ENCODE data around the gene EMILIN1. TPM values are rescaled to one million over a fixed set of nuclear protein-coding genes. Genes with fewer than 3 reads are reported as not detected.

The EMILIN1 gene
- total and polyA plus RNA-seq, 2 donors (not counting 1 experiment from before 2014, with no cell fraction given) = 0.24 to 0.52 TPM

- ATAC-seq (ENCODE audit: low read depth) (peak; percentile 98), DNase-seq (peak; percentile 81)
- H3K4me2 ChIP-seq (replicated peaks; ENCODE audit: low read depth, low read length, poor library complexity, severe bottlenecking) = peak within 1 kb of the TSS; percentile 79
- Mint-ChIP-seq H3K4me1 (peaks cover 29% of the 10 kb centered on the region), H3K27ac (peak within 1 kb of the TSS; percentile 93), H3K27me3 (no peaks in the 10 kb centered on the region), H3K9me3 (ENCODE audit: insufficient read depth) (no peaks in the 10 kb centered on the region), H3K4me3 (peak within 1 kb of the TSS; percentile 95)
- TF ChIP-seq EZH2 (IDR thresholded peaks at IDR 0.05; ENCODE audit: borderline replicate concordance, insufficient read depth, low read depth, low read length, poor library complexity, severe bottlenecking) (no peak), CTCF (IDR thresholded peaks at IDR 0.05) (no peak)
- peaks cover 35% of the 10 kb centered on the region for H4K20me1 ChIP-seq (ENCODE audit: control insufficient read depth, insufficient read depth, low read length, poor library complexity, severe bottlenecking)
- H3K27ac ChIP-seq (ENCODE audit: low read length in 2 of 2) = peak within 1 kb of the TSS; percentile 72 to 78
- peak within 1 kb of the TSS; percentile 64 to 93 (median 78) for H3K4me3 ChIP-seq (ENCODE audit: control extremely low read depth in 1 of 5, extremely low read depth in 1 of 5, insufficient read depth in 1 of 5, low read depth in 2 of 5, low read length in 4 of 5)
- H2AFZ ChIP-seq (ENCODE audit: insufficient read depth, low read depth, low read length, poor library complexity, severe bottlenecking) = peak within 1 kb of the TSS; percentile 93
- ChIA-PET CTCF (interaction anchor here (0.8 to 4.9 kb wide), 4 partner anchors 18 to 247 kb away, joined by 3 to 21 read pairs (median 3); partner anchors contain the start of genes AGBL5 and OST4), POLR2A (interaction anchor here (0.6 to 2.4 kb wide), 2 partner anchors 18 to 55 kb away, joined by 5 to 12 read pairs; partner anchors contain the start of gene AGBL5)
- H3K9me3 ChIP-seq (ENCODE audit: control extremely low read depth in 1 of 3, control insufficient read depth in 2 of 3, insufficient read depth in 1 of 3, low read length in 2 of 3) = no peaks in the 10 kb centered on the region
- H3K27me3 ChIP-seq (replicated peaks in 1 of 4; ENCODE audit: control extremely low read depth in 1 of 4, control insufficient read depth in 3 of 4, insufficient read depth in 4 of 4, low read length in 3 of 4) = no peaks in the 10 kb centered on the region
- H3K79me2 ChIP-seq (ENCODE audit: control insufficient read depth, insufficient read depth, low read length) = peaks cover 44% of the 10 kb centered on the region
- intact Hi-C loops (cut with micrococcal nuclease) = loop anchor here (1.0 kb wide), 7 partner anchors 10 to 180 kb away; partner anchors contain the start of genes ATRAID, KHK, MAPRE3 and OST4
- H3K36me3 ChIP-seq (replicated peaks in 1 of 2; ENCODE audit: control extremely low read depth in 1 of 2, control insufficient read depth in 1 of 2, extremely low read depth in 1 of 2, insufficient read depth in 2 of 2, low read length in 1 of 2) = peaks cover 1 to 28% of the 10 kb centered on the region in 2 experiments
- peaks cover 16 to 23% of the 10 kb centered on the region in 2 donors for H3K4me1 ChIP-seq (ENCODE audit: control insufficient read depth in 2 of 2, insufficient read depth in 2 of 2, low read length in 2 of 2)
- whole genome bisulfite sequencing (ENCODE audit: insufficient coverage) = under 1% methylated on average over 75 of the region's 76 CpGs
- peak within 1 kb of the TSS; percentile 78 for H3K9ac ChIP-seq (ENCODE audit: low read length)
Observed at GRCh38 chr2:27032495-27033252, 45.7 kb upstream of the EMILIN1 start, which contains the start of gene TMEM214. TSS of gene TMEM214 (plus strand) at chr2:27032965. CDS start at chr2:27033016, 51 bp downstream.
